ENCODE results near the gene HAPLN1.
"Not testable (repeated sequence)": the region's sequence is repeated elsewhere in the genome, so short reads cannot be mapped to it uniquely, and the experiment has no call there.

Gene HAPLN1

GRCh38 chr5:83720836-83721537 is at the start of gene HAPLN1:
Gene HAPLN1 (minus strand): TSS chr5:83720855. CDS start chr5:83673523, 47,332 bp downstream.
- no peak within 1 kb of the TSS for H3K27ac Mint-ChIP-seq
- no peaks in the 10 kb centered on the region for H3K9me3 Mint-ChIP-seq
- no peak for DNase-seq (ENCODE audit: low spot score in 2 of 2)
- no peaks in the 10 kb centered on the region for H3K36me3 Mint-ChIP-seq
- H3K27me3 Mint-ChIP-seq = peaks cover 17% of the 10 kb centered on the region
- peaks cover 2% of the 10 kb centered on the region for H3K4me1 Mint-ChIP-seq
- H3K4me3 Mint-ChIP-seq = peak within 1 kb of the TSS; percentile 76
- ATAC-seq (ENCODE audit: low read depth) = no peak

GRCh38 chr5:83767409-83767992 is 46.8 kb upstream of the HAPLN1 start:
- no peak overlapping the region for H3K27ac Mint-ChIP-seq
- no peak for DNase-seq (ENCODE audit: low spot score in 2 of 2)
- ATAC-seq (ENCODE audit: low read depth) = no peak
- peaks cover 6% of the 10 kb centered on the region for H3K9me3 Mint-ChIP-seq
- no peaks in the 10 kb centered on the region for H3K36me3 Mint-ChIP-seq
- H3K27me3 Mint-ChIP-seq = no peaks in the 10 kb centered on the region
- H3K4me3 Mint-ChIP-seq = no peak overlapping the region
- H3K4me1 Mint-ChIP-seq = no peaks in the 10 kb centered on the region

GRCh38 chr5:83764101-83764500 is 43.4 kb upstream of the HAPLN1 start:
- Mint-ChIP-seq H3K9me3 (peaks cover 7% of the 10 kb centered on the region), H3K4me1 (no peaks in the 10 kb centered on the region), H3K4me3 (no peak overlapping the region), H3K27ac (no peak overlapping the region), H3K27me3 (no peaks in the 10 kb centered on the region), H3K36me3 (no peaks in the 10 kb centered on the region)
- ATAC-seq (ENCODE audit: low read depth) (no peak), DNase-seq (ENCODE audit: low spot score in 2 of 2) (no peak)

GRCh38 chr5:83760579-83760978 is 39.9 kb upstream of the HAPLN1 start:
- Mint-ChIP-seq H3K27me3 (no peaks in the 10 kb centered on the region), H3K4me1 (no peaks in the 10 kb centered on the region), H3K36me3 (no peaks in the 10 kb centered on the region), H3K9me3 (peaks cover 4% of the 10 kb centered on the region), H3K4me3 (no peak overlapping the region), H3K27ac (no peak overlapping the region)
- DNase-seq (ENCODE audit: low spot score in 2 of 2) (no peak), ATAC-seq (ENCODE audit: low read depth) (no peak)

- DNase-seq (ENCODE audit: low spot score in 2 of 2) (no peak), ATAC-seq (ENCODE audit: low read depth) (no peak)
- Mint-ChIP-seq H3K9me3 (peaks cover 8% of the 10 kb centered on the region), H3K27ac (no peak overlapping the region), H3K4me3 (no peak overlapping the region), H3K27me3 (peaks cover 4% of the 10 kb centered on the region), H3K36me3 (no peaks in the 10 kb centered on the region), H3K4me1 (no peaks in the 10 kb centered on the region)
These were observed 32.0 kb upstream of the HAPLN1 start for GRCh38 chr5:83752700-83753099.

GRCh38 chr5:83751201-83751600 is 30.5 kb upstream of the HAPLN1 start:
- no peaks in the 10 kb centered on the region for H3K4me1 Mint-ChIP-seq
- no peak overlapping the region for H3K27ac Mint-ChIP-seq
- H3K9me3 Mint-ChIP-seq = peaks cover 6% of the 10 kb centered on the region
- ATAC-seq (ENCODE audit: low read depth) (no peak), DNase-seq (ENCODE audit: low spot score in 2 of 2) (no peak)
- peaks cover 4% of the 10 kb centered on the region for H3K27me3 Mint-ChIP-seq
- no peaks in the 10 kb centered on the region for H3K36me3 Mint-ChIP-seq
- H3K4me3 Mint-ChIP-seq = no peak overlapping the region

- H3K27me3 Mint-ChIP-seq = peaks cover 4% of the 10 kb centered on the region
- DNase-seq (ENCODE audit: low spot score in 2 of 2) (no peak), ATAC-seq (ENCODE audit: low read depth) (no peak)
- H3K9me3 Mint-ChIP-seq = peaks cover 6% of the 10 kb centered on the region
- H3K4me1 Mint-ChIP-seq = no peaks in the 10 kb centered on the region
- H3K4me3 Mint-ChIP-seq = no peak overlapping the region
- no peaks in the 10 kb centered on the region for H3K36me3 Mint-ChIP-seq
- H3K27ac Mint-ChIP-seq = no peak overlapping the region
These were observed 30.1 kb upstream of the HAPLN1 start for GRCh38 chr5:83750749-83751148.

GRCh38 chr5:83745816-83746215 is 25.2 kb upstream of the HAPLN1 start:
- peaks cover 5% of the 10 kb centered on the region for H3K9me3 Mint-ChIP-seq
- ATAC-seq (ENCODE audit: low read depth) (no peak), DNase-seq (ENCODE audit: low spot score in 2 of 2) (no peak)
- no peaks in the 10 kb centered on the region for H3K27me3 Mint-ChIP-seq
- H3K4me3 Mint-ChIP-seq = no peak overlapping the region
- H3K36me3 Mint-ChIP-seq = no peaks in the 10 kb centered on the region
- no peaks in the 10 kb centered on the region for H3K4me1 Mint-ChIP-seq
- H3K27ac Mint-ChIP-seq = no peak overlapping the region

GRCh38 chr5:83744821-83745220 is 24.2 kb upstream of the HAPLN1 start:
- Mint-ChIP-seq H3K4me3 (no peak overlapping the region), H3K9me3 (peaks cover 4% of the 10 kb centered on the region), H3K27me3 (no peaks in the 10 kb centered on the region), H3K36me3 (no peaks in the 10 kb centered on the region), H3K27ac (no peak overlapping the region), H3K4me1 (no peaks in the 10 kb centered on the region)
- ATAC-seq (ENCODE audit: low read depth) = no peak
- no peak for DNase-seq (ENCODE audit: low spot score in 2 of 2)

- Mint-ChIP-seq H3K36me3 (no peaks in the 10 kb centered on the region), H3K4me3 (no peak overlapping the region), H3K4me1 (no peaks in the 10 kb centered on the region), H3K27me3 (no peaks in the 10 kb centered on the region), H3K27ac (no peak overlapping the region), H3K9me3 (no peaks in the 10 kb centered on the region)
- ATAC-seq (ENCODE audit: low read depth) (no peak), DNase-seq (ENCODE audit: low spot score in 2 of 2) (no peak)
These were observed 21.4 kb upstream of the HAPLN1 start for GRCh38 chr5:83742089-83742488.

GRCh38 chr5:83741571-83741970 is 20.9 kb upstream of the HAPLN1 start:
- H3K27me3 Mint-ChIP-seq = no peaks in the 10 kb centered on the region
- no peaks in the 10 kb centered on the region for H3K36me3 Mint-ChIP-seq
- DNase-seq (ENCODE audit: low spot score in 2 of 2) (no peak), ATAC-seq (ENCODE audit: low read depth) (no peak)
- H3K27ac Mint-ChIP-seq = no peak overlapping the region
- no peak overlapping the region for H3K4me3 Mint-ChIP-seq
- no peaks in the 10 kb centered on the region for H3K4me1 Mint-ChIP-seq
- no peaks in the 10 kb centered on the region for H3K9me3 Mint-ChIP-seq

GRCh38 chr5:83740741-83741140 is 20.1 kb upstream of the HAPLN1 start:
- no peaks in the 10 kb centered on the region for H3K36me3 Mint-ChIP-seq
- ATAC-seq (ENCODE audit: low read depth) (no peak), DNase-seq (ENCODE audit: low spot score in 2 of 2) (no peak)
- no peak overlapping the region for H3K4me3 Mint-ChIP-seq
- H3K9me3 Mint-ChIP-seq = no peaks in the 10 kb centered on the region
- H3K27me3 Mint-ChIP-seq = no peaks in the 10 kb centered on the region
- no peak overlapping the region for H3K27ac Mint-ChIP-seq
- H3K4me1 Mint-ChIP-seq = no peaks in the 10 kb centered on the region

- H3K27me3 Mint-ChIP-seq; H3K36me3 Mint-ChIP-seq; H3K4me3 Mint-ChIP-seq; ATAC-seq (ENCODE audit: low read depth); H3K27ac Mint-ChIP-seq; H3K4me1 Mint-ChIP-seq; DNase-seq (ENCODE audit: low spot score in 2 of 2); H3K9me3 Mint-ChIP-seq: not testable (repeated sequence)
These were observed 15.5 kb upstream of the HAPLN1 start for GRCh38 chr5:83736169-83736568.

GRCh38 chr5:83735058-83735457 is 14.4 kb upstream of the HAPLN1 start:
- H3K36me3 Mint-ChIP-seq; ATAC-seq (ENCODE audit: low read depth); DNase-seq (ENCODE audit: low spot score in 2 of 2); H3K4me3 Mint-ChIP-seq; H3K4me1 Mint-ChIP-seq; H3K9me3 Mint-ChIP-seq; H3K27ac Mint-ChIP-seq; H3K27me3 Mint-ChIP-seq: not testable (repeated sequence)

GRCh38 chr5:83731638-83732037 is 11.0 kb upstream of the HAPLN1 start:
- Mint-ChIP-seq H3K36me3 (no peaks in the 10 kb centered on the region), H3K9me3 (peaks cover 6% of the 10 kb centered on the region)
- no peak for ATAC-seq (ENCODE audit: low read depth)

More at GRCh38 chr5:83731638-83732037, 11.0 kb upstream of the HAPLN1 start:
- H3K27me3 Mint-ChIP-seq = peaks cover 2% of the 10 kb centered on the region
- no peak for DNase-seq (ENCODE audit: low spot score in 2 of 2)
- H3K4me3 Mint-ChIP-seq = no peak overlapping the region
- no peak overlapping the region for H3K27ac Mint-ChIP-seq
- no peaks in the 10 kb centered on the region for H3K4me1 Mint-ChIP-seq
